ENCODE data around the gene NR5A1.

- TF ChIP-seq CTCF (IDR thresholded peaks at IDR 0.05): no peak
- TF ChIP-seq POLR2AphosphoS5 (IDR thresholded peaks at IDR 0.05; ENCODE audit: insufficient read depth in 1 of 2, low read depth in 1 of 2): no peak
These were observed 3.3 kb downstream of the NR5A1 start for GRCh38 chr9:124503713-124504529.

Measured in vagina (tissue), 2 donors.